ENCODE measurements around the gene C1GALT1.

DNA sequence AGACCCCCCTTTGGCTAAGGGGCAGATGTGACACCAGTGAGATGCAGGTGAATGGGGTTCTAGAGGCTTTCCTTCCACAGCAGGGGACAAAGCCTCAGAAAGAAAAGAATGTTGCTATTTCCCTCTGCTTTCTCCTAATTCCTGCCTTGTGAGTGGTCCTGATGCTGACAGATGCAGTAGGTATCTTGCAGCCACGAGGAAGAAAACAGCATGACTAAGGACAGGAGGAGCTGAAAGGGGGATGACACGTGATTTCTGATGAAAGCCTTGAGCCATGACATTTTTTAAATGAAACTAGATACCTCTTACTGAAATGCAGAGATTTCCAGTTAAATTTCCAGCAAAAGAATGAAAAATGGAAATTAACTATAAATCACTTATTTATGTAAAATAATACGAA lies 92.4 kb downstream of the C1GALT1 start:
- TF ChIP-seq POLR2A (IDR thresholded peaks at IDR 0.05), result no peak
- TF ChIP-seq, protein P1, sequence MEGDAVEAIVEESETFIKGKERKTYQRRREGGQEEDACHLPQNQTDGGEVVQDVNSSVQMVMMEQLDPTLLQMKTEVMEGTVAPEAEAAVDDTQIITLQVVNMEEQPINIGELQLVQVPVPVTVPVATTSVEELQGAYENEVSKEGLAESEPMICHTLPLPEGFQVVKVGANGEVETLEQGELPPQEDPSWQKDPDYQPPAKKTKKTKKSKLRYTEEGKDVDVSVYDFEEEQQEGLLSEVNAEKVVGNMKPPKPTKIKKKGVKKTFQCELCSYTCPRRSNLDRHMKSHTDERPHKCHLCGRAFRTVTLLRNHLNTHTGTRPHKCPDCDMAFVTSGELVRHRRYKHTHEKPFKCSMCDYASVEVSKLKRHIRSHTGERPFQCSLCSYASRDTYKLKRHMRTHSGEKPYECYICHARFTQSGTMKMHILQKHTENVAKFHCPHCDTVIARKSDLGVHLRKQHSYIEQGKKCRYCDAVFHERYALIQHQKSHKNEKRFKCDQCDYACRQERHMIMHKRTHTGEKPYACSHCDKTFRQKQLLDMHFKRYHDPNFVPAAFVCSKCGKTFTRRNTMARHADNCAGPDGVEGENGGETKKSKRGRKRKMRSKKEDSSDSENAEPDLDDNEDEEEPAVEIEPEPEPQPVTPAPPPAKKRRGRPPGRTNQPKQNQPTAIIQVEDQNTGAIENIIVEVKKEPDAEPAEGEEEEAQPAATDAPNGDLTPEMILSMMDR (IDR thresholded peaks at IDR 0.05), result no peak
